Measurements from ENCODE around the gene IRF4.

The IRF4 gene

DNA sequence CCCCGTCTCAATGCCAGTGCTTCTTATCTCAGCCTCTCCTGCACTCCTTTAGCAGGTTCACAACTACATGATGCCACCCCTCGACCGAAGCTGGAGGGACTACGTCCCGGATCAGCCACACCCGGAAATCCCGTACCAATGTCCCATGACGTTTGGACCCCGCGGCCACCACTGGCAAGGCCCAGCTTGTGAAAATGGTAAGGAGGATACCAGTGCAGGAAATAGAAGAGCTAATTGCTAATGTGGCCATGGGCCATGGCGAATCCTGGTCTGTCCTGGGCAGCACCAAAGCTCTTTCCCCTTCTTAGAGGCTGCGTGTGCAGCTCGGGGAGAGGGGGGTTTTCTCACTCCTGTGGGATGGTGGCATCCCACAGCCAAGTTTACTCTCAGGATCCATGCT lies 5.5 kb downstream of the IRF4 start:
- DNase-seq (ENCODE audit: low read depth) = no peak
- H3K4me3 ChIP-seq (ENCODE audit: low read depth, low read length) = no peak overlapping the region
- TF ChIP-seq, protein P1, sequence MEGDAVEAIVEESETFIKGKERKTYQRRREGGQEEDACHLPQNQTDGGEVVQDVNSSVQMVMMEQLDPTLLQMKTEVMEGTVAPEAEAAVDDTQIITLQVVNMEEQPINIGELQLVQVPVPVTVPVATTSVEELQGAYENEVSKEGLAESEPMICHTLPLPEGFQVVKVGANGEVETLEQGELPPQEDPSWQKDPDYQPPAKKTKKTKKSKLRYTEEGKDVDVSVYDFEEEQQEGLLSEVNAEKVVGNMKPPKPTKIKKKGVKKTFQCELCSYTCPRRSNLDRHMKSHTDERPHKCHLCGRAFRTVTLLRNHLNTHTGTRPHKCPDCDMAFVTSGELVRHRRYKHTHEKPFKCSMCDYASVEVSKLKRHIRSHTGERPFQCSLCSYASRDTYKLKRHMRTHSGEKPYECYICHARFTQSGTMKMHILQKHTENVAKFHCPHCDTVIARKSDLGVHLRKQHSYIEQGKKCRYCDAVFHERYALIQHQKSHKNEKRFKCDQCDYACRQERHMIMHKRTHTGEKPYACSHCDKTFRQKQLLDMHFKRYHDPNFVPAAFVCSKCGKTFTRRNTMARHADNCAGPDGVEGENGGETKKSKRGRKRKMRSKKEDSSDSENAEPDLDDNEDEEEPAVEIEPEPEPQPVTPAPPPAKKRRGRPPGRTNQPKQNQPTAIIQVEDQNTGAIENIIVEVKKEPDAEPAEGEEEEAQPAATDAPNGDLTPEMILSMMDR (conservative IDR thresholded peaks at IDR 0.05; ENCODE audit: low read depth, low read length) = no peak

DNA sequence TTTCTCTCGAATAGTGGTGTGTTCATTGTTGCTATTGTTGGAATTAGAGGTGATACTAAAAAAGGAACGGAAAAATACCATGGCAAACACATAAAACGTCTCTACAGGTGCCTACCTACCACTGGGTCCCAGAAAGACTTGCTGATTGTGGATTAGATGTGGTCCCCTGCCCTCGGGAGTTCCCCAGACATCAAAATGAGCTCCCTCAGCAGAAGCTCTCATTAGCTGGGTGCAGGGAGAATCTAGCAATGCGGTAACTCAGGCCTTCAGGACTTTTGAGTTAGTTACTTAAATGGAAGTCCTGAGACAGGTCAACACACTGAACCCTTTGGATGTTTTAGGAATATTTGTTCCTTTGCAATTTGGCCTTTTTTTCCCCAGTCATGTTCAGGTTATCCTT lies 6.1 kb downstream of the IRF4 start:
- DNase-seq (ENCODE audit: low read depth) = no peak
- TF ChIP-seq, protein P1 (conservative IDR thresholded peaks at IDR 0.05; ENCODE audit: low read depth, low read length) = no peak
- no peak overlapping the region for H3K4me3 ChIP-seq (ENCODE audit: low read depth, low read length)

DNA sequence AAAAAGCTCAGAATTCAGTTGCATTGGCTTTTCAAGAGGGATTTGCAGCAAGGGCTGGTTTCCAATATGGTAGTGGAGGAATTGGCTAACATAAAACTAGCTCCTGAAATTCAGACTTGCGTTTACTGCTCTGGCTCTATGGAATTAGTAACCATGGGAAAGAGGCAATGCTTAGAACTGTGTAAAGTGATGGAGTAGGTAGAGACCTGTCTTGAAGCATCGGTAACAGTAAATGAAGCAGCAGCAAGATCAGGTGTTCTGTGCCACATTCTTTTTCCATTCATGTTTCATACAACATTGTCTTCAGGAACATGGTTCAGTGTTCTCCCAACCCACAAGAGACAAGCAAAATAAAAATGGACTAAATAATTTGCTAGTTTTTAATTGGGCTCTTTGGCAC lies 6.5 kb downstream of the IRF4 start:
- H3K4me3 ChIP-seq (ENCODE audit: low read depth, low read length) = no peak overlapping the region
- DNase-seq (ENCODE audit: low read depth) = no peak
- TF ChIP-seq, protein P1 (conservative IDR thresholded peaks at IDR 0.05; ENCODE audit: low read depth, low read length) = no peak

DNA sequence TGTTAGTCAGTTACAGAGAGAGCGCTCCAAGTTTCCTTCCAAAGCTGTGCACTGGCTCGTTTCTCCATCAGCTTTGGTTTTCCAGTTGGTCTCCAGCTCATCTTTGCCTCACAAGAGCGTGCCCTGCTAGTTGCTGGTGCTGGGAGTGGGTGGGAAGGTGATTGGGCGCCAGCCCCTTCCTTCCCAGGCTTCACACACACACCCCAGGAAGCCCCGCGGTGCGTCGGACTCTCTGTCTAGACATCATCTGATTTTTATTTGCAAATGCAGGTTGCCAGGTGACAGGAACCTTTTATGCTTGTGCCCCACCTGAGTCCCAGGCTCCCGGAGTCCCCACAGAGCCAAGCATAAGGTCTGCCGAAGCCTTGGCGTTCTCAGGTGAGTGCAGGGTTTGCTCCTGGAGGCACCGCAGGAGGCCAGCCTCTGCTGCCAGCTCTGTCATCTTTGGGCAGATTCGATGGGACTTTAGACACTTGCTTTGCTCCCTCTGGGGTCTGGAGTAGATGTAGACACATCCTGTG lies 7.1 kb downstream of the IRF4 start:
- DNase-seq (ENCODE audit: low read depth) = no peak
- TF ChIP-seq, protein P1 (conservative IDR thresholded peaks at IDR 0.05; ENCODE audit: low read depth, low read length) = no peak
- H3K4me3 ChIP-seq (ENCODE audit: low read depth, low read length) = no peak overlapping the region

DNA sequence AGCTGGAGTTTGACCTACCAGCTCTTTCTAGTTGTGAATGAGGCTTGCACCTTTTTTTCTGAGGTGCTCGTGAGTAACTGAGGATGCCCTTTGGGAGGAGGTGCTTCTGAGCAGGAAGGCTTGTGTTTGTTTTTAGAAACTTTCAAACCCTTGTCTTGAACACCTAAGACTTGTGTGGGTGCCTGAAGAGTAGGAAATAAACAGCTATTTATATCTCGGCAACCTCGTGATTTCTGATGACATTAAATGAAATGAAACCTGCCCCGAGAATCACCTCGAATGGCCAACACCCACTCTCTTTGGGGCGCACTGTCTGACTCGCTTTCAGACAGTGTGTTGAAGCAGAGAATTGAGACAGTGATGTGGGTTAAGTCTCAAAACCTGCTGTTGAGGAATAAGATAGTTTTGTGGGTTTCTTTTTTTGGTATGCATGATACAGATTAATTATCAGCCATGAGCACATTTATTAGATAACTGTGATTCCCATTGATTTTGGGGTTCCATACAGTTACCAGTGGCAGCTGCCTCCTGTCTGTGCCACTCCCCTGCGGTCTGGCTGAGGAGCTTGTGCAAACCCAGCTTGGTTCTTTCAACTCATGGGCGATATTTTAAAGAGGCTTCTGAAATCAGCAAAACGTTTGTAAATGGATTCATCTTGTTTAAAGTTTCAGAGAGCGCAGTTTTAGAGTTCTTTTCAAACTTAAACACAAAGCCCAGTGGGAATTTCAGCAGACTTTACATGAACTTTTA lies 8.4 kb downstream of the IRF4 start:
- TF ChIP-seq, protein P1 (conservative IDR thresholded peaks at IDR 0.05; ENCODE audit: low read depth, low read length) = no peak
- no peak overlapping the region for H3K4me3 ChIP-seq (ENCODE audit: low read depth, low read length)
- no peak for DNase-seq (ENCODE audit: low read depth)

DNA sequence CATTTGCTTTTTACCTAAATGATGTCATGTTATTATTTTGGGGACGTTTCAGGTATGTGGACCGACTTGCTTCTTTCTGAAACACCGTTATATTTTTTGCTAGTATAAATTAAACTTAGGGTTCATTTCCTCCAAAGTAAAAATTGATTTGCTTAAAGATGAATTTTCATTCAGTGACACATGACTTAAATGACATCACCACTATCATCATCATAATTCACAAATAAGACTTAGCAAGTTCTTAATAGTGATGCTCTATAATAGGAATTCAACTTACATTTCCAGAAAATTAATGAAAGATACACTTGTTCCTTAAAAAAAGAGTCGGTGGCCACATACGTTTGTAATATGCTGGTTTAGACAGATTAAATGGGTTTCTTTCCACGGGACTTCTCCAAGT lies 9.3 kb downstream of the IRF4 start:
- no peak for DNase-seq (ENCODE audit: low read depth)
- no peak overlapping the region for H3K4me3 ChIP-seq (ENCODE audit: low read depth, low read length)
- TF ChIP-seq, protein P1 (conservative IDR thresholded peaks at IDR 0.05; ENCODE audit: low read depth, low read length) = no peak
